Esophagus squamous epithelium (tissue), 4 donors: ENCODE results near the gene KMT2E.

Experiments used
- CTCF ChIP-seq, 6 experiments: fragments of 450-650 bp in 4 of 6; fragments of 200-600 bp in 2 of 6; sonication (generic) in 2 of 6; IDR thresholded peaks; one replicate each; pipeline ENCODE4 v1.5.1; 2016 to 2019; ENCODE audit warnings: antibody characterized with exemption in 6 of 6, mild to moderate bottlenecking in 4 of 6, moderate library complexity in 4 of 6
- POLR2A ChIP-seq, 4 donors: fragments of 450-650 bp; IDR thresholded peaks; one replicate each; pipeline ENCODE4 v1.6.1; 2017; ENCODE audit warnings: antibody characterized with exemption in 4 of 4, mild to moderate bottlenecking in 4 of 4, moderate library complexity in 3 of 4

- TF ChIP-seq CTCF (IDR thresholded peaks at IDR 0.05): no peak
- TF ChIP-seq POLR2A (IDR thresholded peaks at IDR 0.05): no peak
Observed at GRCh38 chr7:105055084-105055483, 41.1 kb downstream of the KMT2E start.
